GM10266 (cell line): ENCODE results near the gene PAPLN.
A peak's percentile ranks its signal among the peaks of the same experiment; 100 is the strongest.

Experiments
- DNase-seq: peaks from one replicate; pipeline ENCODE4 v3.0.0; 2012; ENCODE audit errors: extremely low spot score
- CTCF ChIP-seq: IDR thresholded peaks from 2 replicates; pipeline ENCODE4 v1.5.1; 2012; ENCODE audit warnings: mild to moderate bottlenecking, low read depth; ENCODE audit not compliant: control insufficient read depth, insufficient read depth; ENCODE audit errors: missing control alignments

Gene PAPLN

GRCh38 chr14:73236157-73236556 is 1.1 kb upstream of the PAPLN start:
- TF ChIP-seq CTCF, result no peak
- DNase-seq, result no peak

- DNase-seq, result no peak
- no peak for TF ChIP-seq CTCF
These were observed 521 bp upstream of the PAPLN start for GRCh38 chr14:73236752-73237218.

- TF ChIP-seq CTCF, result no peak
- peak; percentile 59 for DNase-seq
These were observed 599 bp downstream of the PAPLN start for GRCh38 chr14:73237786-73238423.

- DNase-seq, result no peak
- no peak for TF ChIP-seq CTCF
These were observed 1.1 kb downstream of the PAPLN start for GRCh38 chr14:73238424-73238852.

- DNase-seq, result no peak
- TF ChIP-seq CTCF, result no peak
These were observed 1.6 kb downstream of the PAPLN start for GRCh38 chr14:73238941-73239340.

- TF ChIP-seq CTCF, result no peak
- no peak for DNase-seq
These were observed 2.3 kb downstream of the PAPLN start for GRCh38 chr14:73239393-73240241.
